Stimulated activated CD4-positive, alpha-beta T cell treated with anti-CD3 and anti-CD28 coated beads, Interleukin-4, amount 100 ng/mL, for 1 hour (primary cell): Measurements from ENCODE around the gene BEST1.
"Not testable (repeated sequence)": the region's sequence is repeated elsewhere in the genome, so short reads cannot be mapped to it uniquely, and the experiment has no call there.

ENCODE experiments used
- DNase-seq: peaks from one replicate; pipeline ENCODE4 v3.0.0-alpha.2; 2020

The BEST1 gene

GRCh38 chr11:61949169-61950034 lies 749 bp upstream of the BEST1 start:
- DNase-seq = no peak

- no peak for DNase-seq
Observed at GRCh38 chr11:61951484-61952135, 1.5 kb downstream of the BEST1 start.

- DNase-seq = no peak
Observed at GRCh38 chr11:61952882-61953281, 2.7 kb downstream of the BEST1 start.

- DNase-seq = not testable (repeated sequence)
Observed at GRCh38 chr11:61953632-61954031, 3.5 kb downstream of the BEST1 start.

GRCh38 chr11:61954106-61954850 lies 4.1 kb downstream of the BEST1 start:
- no peak for DNase-seq

- no peak for DNase-seq
Observed at GRCh38 chr11:61954851-61955421, 4.8 kb downstream of the BEST1 start.

GRCh38 chr11:61955422-61956135 lies 5.4 kb downstream of the BEST1 start:
- peak; percentile 37 for DNase-seq

- DNase-seq = no peak
Observed at GRCh38 chr11:61956191-61957020, 6.3 kb downstream of the BEST1 start.

- DNase-seq = no peak
Observed at GRCh38 chr11:61957021-61957770, 7.0 kb downstream of the BEST1 start.

GRCh38 chr11:61958590-61958989 lies 8.4 kb downstream of the BEST1 start:
- DNase-seq = no peak

- DNase-seq = no peak
Observed at GRCh38 chr11:61959114-61959513, 9.0 kb downstream of the BEST1 start.

- DNase-seq = no peak
Observed at GRCh38 chr11:61959678-61960077, 9.5 kb downstream of the BEST1 start.

GRCh38 chr11:61960532-61960931 lies 10.4 kb downstream of the BEST1 start:
- no peak for DNase-seq

GRCh38 chr11:61961570-61962212 lies 11.5 kb downstream of the BEST1 start:
- DNase-seq = no peak

- no peak for DNase-seq
Observed at GRCh38 chr11:61962213-61963015, 12.3 kb downstream of the BEST1 start.

GRCh38 chr11:61963016-61963281 lies 12.8 kb downstream of the BEST1 start:
- no peak for DNase-seq

GRCh38 chr11:61963282-61964057 lies 13.3 kb downstream of the BEST1 start:
- no peak for DNase-seq

- no peak for DNase-seq
Observed at GRCh38 chr11:61964058-61964665, 14.0 kb downstream of the BEST1 start.
